GM19240 (cell line): Measurements from ENCODE around the gene KIF6.

ENCODE experiments used
- DNase-seq: peaks from one replicate; pipeline ENCODE4 v3.0.0; 2011; ENCODE audit warnings: low spot score; ENCODE audit not compliant: insufficient read length

The KIF6 gene

GRCh38 chr6:39666706-39667489, 58.3 kb downstream of the KIF6 start:
- no peak for DNase-seq

DNA sequence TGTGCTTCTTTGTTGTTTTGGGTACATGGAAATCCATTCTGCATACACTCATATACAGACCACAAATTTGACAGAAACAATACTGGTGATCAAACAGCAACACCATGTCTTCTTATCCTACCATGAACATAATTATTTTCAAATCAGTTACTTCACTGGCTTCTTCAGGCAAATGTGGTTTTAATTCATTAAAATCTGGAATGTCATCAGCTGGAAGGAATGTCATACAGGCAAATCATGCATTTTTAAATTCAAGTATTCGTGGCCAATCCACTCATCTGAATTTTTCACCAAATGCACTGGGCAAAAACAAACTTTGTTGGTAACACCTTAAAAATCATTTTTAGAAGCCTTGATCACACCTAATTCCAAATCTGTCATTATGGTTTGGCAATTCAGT, 59.3 kb downstream of the KIF6 start:
- DNase-seq: no peak

- no peak for DNase-seq
Measured at GRCh38 chr6:39664173-39664572, 61.0 kb downstream of the KIF6 start.

- no peak for DNase-seq
Measured at GRCh38 chr6:39657355-39658135, 67.7 kb downstream of the KIF6 start.

GRCh38 chr6:39654121-39654520, 71.1 kb downstream of the KIF6 start:
- DNase-seq: no peak

- no peak for DNase-seq
Measured at GRCh38 chr6:39653612-39654011, 71.6 kb downstream of the KIF6 start.

GRCh38 chr6:39649996-39650395, 75.2 kb downstream of the KIF6 start:
- DNase-seq: no peak

DNA sequence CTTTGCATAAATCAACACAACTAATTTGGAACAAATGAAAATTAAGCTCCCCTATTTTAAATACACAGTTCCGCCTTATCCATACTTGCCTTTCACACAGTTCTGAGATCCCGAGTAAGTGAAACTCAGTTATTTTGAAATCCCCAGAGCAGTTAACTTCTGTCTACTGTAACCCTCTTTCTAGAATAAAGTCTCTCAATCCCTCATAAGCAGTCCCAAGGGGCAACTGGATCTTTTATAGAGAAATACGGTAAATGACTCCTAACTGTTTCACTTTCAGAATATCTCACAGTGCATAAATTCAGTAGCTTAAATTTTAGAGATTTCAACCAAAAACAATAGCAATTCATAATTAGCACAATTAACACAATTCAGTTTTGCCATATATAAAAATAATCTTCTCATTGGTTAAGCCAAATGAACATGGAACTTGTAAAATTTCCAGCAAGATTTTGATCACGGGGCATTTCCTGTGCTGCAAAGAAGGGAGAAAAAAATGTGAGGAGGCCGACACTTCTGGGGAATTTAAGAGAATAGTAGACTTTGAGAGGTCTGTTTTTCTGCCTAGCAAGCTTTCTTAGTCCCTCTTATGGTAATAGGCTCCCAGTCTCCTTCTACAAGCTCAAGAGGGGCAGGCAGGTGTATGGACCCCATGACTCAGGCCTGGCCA, 78.3 kb downstream of the KIF6 start:
- no peak for DNase-seq

GRCh38 chr6:39642270-39642669, 82.9 kb downstream of the KIF6 start:
- no peak for DNase-seq

GRCh38 chr6:39638126-39638822, 86.9 kb downstream of the KIF6 start:
- DNase-seq: no peak

DNA sequence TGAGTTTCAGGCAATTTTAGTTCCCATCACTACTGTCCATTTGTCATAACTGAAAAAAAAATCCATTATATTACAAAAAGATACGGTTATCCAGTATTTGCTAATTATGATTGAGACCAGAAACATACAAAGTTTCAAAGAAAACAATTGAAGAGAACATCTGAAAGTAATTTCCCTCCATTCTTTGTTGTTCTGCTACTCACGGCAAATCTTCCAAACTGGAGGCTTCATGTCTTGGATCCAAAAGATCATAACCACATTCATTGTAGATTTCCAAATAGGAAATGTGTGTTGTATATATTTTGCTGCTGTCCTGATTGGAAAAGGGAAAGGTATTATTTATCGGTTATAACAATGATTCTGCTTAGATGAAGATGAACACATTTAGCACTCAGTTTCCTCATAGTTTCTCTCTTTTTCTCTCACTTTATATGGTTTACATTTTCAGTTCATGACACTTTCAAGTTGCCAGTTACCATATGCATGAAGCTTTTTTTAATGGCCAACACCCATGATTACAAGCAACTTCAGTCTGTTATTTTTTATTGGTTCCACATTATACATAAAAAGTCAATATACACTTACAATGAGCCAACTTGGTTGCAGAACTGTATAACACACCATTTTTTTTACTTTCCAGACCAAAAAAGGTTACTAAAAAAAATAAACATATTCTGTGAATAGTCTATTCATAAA, 90.4 kb downstream of the KIF6 start:
- DNase-seq: no peak

- DNase-seq: no peak
Measured at GRCh38 chr6:39625209-39625608, 100.0 kb downstream of the KIF6 start.

- no peak for DNase-seq
Measured at GRCh38 chr6:39623750-39624149, 101.5 kb downstream of the KIF6 start.

- no peak for DNase-seq
Measured at GRCh38 chr6:39617520-39617919, 107.7 kb downstream of the KIF6 start.

- no peak for DNase-seq
Measured at GRCh38 chr6:39617026-39617425, 108.2 kb downstream of the KIF6 start.

DNA sequence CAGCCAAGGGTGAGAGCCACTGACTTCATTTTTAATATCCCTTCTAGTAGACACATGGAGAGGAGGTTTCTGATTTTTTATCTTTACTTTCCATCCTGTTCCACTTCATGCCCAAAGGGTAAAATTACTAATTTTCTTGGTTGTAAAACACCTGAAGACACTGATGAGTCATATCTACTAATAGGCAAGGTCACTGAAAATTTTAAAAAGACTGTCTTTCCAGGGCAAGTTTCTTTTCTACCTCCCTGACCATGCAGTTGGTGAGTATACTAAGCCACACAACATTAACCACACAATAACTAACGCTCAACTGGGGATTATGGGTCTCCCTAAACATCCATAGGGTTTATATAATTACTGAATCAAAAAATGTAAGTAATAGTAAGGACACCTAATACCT, 109.6 kb downstream of the KIF6 start:
- DNase-seq: no peak

GRCh38 chr6:39614393-39614950, 110.7 kb downstream of the KIF6 start:
- no peak for DNase-seq

GRCh38 chr6:39610221-39610620, 115.0 kb downstream of the KIF6 start:
- no peak for DNase-seq

- DNase-seq: no peak
Measured at GRCh38 chr6:39608652-39609345, 116.4 kb downstream of the KIF6 start.
